ENCODE measurements around the gene PAXX.

DNA sequence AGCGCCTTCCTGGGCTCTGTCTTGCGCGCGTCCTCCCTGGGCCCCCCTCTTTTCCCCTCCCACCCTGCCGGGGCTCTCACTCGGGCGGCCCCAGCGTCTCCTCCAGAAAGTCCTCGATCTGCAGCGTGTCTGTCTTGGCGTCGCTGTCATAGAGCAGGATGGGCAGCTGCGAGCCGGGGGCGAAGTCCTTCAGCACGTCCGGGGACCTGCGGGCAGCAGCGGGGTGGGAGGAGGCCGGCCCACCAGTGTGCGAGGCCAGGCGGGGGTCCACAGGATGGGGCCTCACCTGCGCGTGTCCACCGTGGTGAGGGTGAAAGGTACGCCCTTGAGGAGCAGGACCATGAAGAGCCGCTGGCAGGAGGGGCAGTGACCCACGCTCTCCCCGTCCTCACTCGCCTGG, 3.1 kb downstream of the PAXX start:
- TF ChIP-seq, protein P1, sequence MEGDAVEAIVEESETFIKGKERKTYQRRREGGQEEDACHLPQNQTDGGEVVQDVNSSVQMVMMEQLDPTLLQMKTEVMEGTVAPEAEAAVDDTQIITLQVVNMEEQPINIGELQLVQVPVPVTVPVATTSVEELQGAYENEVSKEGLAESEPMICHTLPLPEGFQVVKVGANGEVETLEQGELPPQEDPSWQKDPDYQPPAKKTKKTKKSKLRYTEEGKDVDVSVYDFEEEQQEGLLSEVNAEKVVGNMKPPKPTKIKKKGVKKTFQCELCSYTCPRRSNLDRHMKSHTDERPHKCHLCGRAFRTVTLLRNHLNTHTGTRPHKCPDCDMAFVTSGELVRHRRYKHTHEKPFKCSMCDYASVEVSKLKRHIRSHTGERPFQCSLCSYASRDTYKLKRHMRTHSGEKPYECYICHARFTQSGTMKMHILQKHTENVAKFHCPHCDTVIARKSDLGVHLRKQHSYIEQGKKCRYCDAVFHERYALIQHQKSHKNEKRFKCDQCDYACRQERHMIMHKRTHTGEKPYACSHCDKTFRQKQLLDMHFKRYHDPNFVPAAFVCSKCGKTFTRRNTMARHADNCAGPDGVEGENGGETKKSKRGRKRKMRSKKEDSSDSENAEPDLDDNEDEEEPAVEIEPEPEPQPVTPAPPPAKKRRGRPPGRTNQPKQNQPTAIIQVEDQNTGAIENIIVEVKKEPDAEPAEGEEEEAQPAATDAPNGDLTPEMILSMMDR (IDR thresholded peaks at IDR 0.05 in 2 of 3, conservative IDR thresholded peaks at IDR 0.05 in 1 of 3; ENCODE audit: borderline replicate concordance in 1 of 3, insufficient read depth in 1 of 3, low read depth in 2 of 3, low read length in 2 of 3): no peak
- TF ChIP-seq YY1 (IDR thresholded peaks at IDR 0.05; ENCODE audit: extremely low read depth, insufficient replicate concordance, low read depth, low read length) (no peak), POLR2A (IDR thresholded peaks at IDR 0.05; ENCODE audit: borderline replicate concordance, extremely low read depth, insufficient read depth, insufficient read length) (no peak), EZH2 (IDR thresholded peaks at IDR 0.05) (no peak), POLR2AphosphoS5 (IDR thresholded peaks at IDR 0.05; ENCODE audit: low read depth, low read length) (no peak)
- TF ChIP-seq, protein P2, sequence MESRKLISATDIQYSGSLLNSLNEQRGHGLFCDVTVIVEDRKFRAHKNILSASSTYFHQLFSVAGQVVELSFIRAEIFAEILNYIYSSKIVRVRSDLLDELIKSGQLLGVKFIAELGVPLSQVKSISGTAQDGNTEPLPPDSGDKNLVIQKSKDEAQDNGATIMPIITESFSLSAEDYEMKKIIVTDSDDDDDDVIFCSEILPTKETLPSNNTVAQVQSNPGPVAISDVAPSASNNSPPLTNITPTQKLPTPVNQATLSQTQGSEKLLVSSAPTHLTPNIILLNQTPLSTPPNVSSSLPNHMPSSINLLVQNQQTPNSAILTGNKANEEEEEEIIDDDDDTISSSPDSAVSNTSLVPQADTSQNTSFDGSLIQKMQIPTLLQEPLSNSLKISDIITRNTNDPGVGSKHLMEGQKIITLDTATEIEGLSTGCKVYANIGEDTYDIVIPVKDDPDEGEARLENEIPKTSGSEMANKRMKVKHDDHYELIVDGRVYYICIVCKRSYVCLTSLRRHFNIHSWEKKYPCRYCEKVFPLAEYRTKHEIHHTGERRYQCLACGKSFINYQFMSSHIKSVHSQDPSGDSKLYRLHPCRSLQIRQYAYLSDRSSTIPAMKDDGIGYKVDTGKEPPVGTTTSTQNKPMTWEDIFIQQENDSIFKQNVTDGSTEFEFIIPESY (IDR thresholded peaks at IDR 0.05; ENCODE audit: extremely low read depth, insufficient replicate concordance, low read length): no peak
- TF ChIP-seq, protein P3, sequence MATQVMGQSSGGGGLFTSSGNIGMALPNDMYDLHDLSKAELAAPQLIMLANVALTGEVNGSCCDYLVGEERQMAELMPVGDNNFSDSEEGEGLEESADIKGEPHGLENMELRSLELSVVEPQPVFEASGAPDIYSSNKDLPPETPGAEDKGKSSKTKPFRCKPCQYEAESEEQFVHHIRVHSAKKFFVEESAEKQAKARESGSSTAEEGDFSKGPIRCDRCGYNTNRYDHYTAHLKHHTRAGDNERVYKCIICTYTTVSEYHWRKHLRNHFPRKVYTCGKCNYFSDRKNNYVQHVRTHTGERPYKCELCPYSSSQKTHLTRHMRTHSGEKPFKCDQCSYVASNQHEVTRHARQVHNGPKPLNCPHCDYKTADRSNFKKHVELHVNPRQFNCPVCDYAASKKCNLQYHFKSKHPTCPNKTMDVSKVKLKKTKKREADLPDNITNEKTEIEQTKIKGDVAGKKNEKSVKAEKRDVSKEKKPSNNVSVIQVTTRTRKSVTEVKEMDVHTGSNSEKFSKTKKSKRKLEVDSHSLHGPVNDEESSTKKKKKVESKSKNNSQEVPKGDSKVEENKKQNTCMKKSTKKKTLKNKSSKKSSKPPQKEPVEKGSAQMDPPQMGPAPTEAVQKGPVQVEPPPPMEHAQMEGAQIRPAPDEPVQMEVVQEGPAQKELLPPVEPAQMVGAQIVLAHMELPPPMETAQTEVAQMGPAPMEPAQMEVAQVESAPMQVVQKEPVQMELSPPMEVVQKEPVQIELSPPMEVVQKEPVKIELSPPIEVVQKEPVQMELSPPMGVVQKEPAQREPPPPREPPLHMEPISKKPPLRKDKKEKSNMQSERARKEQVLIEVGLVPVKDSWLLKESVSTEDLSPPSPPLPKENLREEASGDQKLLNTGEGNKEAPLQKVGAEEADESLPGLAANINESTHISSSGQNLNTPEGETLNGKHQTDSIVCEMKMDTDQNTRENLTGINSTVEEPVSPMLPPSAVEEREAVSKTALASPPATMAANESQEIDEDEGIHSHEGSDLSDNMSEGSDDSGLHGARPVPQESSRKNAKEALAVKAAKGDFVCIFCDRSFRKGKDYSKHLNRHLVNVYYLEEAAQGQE (IDR thresholded peaks at IDR 0.05; ENCODE audit: low read depth): no peak

All from HCT116 (cell line).